ENCODE results near the gene CDC20.

CDC20 gene

DNA sequence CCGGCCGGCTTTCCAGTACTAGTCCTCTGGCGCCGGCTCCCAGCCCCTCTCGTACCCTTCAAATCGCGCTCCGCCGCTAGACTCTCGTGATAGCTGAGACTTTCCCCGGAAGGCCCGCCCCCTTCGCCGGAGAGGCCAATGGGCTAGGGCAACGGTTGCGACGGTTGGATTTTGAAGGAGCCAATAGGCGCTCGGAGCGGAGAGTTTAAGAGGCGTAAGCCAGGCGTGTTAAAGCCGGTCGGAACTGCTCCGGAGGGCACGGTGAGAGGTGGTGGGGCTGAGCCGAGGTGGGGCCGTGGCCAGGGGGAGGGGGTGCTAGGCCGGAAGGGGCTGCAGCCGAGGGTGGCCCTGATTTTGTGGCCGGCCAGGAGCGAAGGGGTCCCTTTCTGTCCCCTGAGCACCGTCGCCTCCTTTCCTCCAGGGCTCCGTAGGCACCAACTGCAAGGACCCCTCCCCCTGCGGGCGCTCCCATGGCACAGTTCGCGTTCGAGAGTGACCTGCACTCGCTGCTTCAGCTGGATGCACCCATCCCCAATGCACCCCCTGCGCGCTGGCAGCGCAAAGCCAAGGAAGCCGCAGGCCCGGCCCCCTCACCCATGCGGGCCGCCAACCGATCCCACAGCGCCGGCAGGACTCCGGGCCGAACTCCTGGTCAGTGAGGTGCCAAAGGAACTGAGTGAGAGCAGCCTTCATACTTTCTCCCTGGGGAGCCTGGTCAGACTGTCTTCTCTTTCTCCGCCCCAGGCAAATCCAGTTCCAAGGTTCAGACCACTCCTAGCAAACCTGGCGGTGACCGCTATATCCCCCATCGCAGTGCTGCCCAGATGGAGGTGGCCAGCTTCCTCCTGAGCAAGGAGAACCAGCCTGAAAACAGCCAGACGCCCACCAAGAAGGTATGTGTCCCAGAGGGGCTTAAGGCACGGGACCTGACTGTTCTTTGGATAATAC lies at the start of gene CDC20:
TSS of gene CDC20 (plus strand) at position 236 of the 948 bp plus-strand sequence. CDS start at position 471, 235 bp downstream.
- peak; percentile 96 to 100 (median 99) for DNase-seq
- intact Hi-C loops (cut with DNase I) = no loop called here

DNA sequence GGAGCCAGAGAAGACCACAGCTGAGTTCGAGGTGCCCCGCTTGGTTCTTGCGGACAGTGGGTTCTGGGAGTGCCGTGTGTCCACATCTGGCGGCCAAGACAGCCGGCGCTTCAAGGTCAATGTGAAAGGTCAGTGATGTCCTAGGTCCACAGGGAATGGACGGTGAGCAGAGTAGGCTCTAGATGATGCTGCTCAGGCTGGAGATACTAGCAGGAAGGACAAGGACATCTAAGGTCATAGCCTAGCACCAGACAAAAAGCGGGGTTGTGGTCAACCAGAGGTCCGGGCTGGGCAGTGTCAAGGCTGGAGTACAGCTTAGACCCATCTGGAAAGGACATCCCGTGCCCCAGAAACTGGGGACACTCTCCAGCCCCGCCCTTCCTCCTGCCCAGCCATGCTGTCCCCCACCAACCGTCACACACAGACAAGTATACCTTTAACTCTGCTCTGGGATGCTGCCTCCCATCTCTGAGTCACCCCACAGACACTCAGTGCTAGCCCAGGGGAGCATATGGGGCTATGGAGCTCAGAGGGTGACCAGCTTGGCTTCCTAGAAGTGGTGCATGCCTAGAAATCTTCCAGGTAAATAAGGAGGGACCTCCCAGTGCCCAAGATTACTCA lies 49.3 kb upstream of the CDC20 start:
- intact Hi-C loops (cut with DNase I) = no loop called here
- no peak for DNase-seq

DNA sequence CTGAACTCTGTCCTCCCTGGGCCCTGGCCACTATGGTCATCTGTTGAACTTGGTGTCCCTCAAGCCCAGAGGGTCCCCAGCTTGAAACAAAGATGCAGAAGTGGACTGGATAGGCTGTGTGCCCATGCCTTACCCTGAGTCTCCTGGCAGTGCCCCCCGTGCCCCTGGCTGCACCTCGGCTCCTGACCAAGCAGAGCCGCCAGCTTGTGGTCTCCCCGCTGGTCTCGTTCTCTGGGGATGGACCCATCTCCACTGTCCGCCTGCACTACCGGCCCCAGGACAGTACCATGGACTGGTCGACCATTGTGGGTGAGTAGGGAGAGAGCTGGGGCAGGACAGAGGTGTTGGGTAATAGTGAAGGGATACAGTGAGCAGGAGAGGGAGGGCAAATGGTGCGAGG lies 47.3 kb upstream of the CDC20 start:
- DNase-seq = peak in 2 of 42 donors; percentile 14 to 24
- intact Hi-C loops (cut with DNase I) = no loop called here

DNA sequence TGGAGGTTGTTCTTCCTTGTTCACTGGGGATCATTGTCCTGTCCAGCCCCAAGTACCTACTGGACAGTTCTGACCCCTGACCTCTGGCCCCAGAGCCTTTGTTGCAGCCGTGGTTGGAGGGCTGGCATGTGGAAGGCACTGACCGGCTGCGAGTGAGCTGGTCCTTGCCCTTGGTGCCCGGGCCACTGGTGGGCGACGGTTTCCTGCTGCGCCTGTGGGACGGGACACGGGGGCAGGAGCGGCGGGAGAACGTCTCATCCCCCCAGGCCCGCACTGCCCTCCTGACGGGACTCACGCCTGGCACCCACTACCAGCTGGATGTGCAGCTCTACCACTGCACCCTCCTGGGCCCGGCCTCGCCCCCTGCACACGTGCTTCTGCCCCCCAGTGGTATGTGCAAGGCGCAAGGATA lies 46.6 kb upstream of the CDC20 start:
- intact Hi-C loops (cut with DNase I) = no loop called here
- peak in 1 of 42 donors; percentile 22 for DNase-seq

DNA sequence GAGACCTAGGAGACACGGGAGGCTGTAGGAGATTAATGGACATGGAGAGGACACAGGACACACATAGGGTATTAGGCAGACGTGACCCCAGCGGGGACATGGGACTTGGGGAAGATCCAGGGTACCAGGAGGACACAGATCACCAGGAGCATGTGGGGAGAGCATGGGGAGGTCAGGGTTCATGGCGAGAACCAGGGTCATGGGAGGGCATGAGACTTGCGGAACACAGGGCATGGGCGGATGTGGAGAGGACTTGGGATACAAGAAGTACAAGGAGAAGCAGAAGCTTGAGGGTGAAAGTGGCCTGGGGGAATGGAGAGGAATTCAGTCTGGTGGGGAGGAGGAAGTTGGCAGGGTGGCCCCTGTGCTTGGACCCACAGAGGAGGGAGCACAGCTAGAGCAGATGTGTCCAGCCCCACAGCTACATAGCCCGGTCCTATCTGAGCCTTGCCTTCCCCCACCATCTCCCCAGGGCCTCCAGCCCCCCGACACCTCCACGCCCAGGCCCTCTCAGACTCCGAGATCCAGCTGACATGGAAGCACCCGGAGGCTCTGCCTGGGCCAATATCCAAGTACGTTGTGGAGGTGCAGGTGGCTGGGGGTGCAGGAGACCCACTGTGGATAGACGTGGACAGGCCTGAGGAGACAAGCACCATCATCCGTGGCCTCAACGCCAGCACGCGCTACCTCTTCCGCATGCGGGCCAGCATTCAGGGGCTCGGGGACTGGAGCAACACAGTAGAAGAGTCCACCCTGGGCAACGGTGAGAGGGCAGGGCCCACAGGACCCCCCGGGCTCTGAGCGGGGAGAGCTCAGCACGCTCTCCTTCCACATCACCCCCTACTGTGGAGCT lies 45.9 kb upstream of the CDC20 start:
- intact Hi-C loops (cut with DNase I) = no loop called here
- peak in 2 of 42 donors; percentile 5 to 24 for DNase-seq

DNA sequence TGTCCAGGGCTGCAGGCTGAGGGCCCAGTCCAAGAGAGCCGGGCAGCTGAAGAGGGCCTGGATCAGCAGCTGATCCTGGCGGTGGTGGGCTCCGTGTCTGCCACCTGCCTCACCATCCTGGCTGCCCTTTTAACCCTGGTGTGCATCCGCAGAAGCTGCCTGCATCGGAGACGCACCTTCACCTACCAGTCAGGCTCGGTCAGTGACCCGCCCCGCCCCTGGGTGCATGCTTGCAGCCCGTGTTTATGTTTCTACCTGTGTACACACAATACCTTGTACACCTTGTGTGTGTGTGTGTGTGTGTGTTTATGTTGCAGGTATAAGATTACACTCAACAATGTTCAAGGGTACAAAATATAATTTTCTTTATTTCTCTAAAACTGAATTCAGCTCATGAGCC lies 45.0 kb upstream of the CDC20 start:
- DNase-seq = peak in 1 of 42 donors; percentile 16
- intact Hi-C loops (cut with DNase I) = no loop called here

DNA sequence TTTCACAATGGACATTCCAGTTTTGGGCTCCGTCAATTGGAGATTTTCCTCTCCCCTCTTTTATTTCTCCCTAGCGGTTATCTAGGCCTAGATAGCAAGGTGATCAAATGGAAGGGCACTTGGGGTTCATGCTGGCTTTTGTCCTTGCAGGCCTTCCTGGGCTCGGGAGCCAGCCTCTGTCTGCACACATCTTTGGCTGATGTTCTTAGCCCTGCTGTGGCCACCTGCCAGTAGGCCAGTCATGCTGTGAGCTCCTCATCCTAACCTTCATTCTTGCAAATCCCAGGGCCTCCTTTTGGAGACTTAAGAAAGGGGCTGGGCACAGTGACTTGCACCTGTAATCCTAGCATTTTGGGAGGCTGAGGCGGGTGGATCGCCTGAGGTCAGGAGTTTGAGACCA lies 44.5 kb upstream of the CDC20 start:
- intact Hi-C loops (cut with DNase I) = no loop called here
- DNase-seq = peak in 2 of 42 donors; percentile 16 to 23

DNA sequence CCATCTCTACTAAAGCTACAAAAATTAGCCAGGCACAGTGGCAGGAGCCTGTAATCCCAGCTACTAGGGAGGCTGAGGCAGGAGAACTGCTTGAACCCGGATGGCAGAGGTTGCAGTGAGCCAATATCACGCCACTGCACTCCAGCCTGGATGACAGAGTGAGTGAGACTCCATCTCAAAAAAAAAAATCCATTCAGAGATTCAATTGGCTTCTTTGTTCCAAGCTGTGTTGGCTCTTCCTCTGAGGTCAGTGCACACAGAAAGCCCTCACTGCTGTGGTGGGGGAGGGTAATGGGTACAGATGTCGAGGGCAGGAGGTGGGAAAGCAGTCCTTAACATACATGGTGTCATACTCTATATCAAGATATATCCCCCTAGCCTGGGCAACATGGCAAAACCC lies 43.3 kb upstream of the CDC20 start:
- DNase-seq = peak in 35 of 42 donors; percentile 18 to 83 (median 62)
- intact Hi-C loops (cut with DNase I) = no loop called here

DNA sequence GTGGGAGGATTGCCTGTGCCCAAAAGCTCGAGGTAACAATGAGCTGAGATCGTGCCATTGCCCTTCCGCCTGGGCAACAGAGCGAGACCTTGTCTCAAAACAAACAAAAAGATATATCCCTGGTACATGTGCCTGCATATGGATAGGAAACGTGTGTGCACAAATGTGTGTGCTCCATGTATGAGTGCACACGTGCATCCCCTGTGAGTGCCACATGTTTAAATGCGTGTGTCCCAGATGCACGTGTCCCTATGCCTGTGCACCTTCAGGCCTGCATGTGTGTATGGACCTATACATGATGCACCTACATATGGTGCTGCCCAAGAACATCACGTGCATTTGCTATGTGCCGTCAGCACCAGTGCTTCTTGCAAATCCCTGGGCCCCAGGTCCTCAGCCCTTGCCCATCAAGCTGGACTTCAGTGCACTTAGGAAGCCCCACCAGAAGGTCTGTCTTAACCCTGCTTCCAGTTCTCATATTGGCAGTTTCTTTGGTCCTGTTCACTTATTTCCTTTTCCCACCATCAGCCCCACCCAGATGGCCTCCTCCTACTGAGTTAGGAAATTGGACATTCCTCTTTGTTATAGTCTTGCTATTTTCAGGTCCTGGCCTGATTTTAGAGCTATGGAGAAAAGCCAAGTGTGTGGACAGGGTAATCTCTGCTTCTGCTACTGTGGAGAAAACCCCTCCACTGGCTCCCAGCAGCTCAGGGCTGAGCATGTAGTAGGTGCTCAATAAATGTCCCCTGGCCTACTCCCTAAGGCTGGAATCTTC lies 42.6 kb upstream of the CDC20 start:
- DNase-seq = peak in 4 of 42 donors; percentile 8 to 29 (median 21)
- intact Hi-C loops (cut with DNase I) = no loop called here

DNA sequence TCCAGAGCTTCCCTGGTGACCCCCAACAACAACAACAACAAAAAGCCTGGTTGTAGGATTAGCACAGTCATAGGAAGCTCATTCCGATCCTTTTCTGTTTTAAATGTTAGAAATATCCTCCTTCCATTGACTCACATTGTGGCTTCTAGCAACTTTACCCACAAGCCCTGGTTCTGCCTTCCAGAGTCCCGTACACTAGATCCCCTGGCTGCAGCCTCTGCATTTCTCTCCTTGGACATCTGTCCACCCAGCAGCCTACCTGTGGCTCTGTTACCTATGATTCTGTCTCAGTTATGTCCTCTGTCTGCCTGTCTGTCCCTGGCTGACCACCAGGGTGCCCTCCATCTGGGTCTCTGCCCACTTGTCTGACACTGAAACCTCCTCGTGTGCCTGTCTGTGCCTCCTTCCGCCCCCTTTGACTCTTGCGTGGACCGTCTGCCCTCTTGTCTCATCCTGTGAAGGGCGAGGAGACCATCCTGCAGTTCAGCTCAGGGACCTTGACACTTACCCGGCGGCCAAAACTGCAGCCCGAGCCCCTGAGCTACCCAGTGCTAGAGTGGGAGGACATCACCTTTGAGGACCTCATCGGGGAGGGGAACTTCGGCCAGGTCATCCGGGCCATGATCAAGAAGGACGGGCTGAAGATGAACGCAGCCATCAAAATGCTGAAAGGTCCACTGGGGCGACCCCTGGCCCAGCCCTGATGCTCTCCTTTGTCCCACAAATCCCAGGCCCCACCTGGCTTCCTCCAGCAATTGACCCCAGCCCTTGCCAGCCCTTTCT lies 41.9 kb upstream of the CDC20 start:
- peak in 4 of 42 donors; percentile 8 to 27 (median 22) for DNase-seq
- intact Hi-C loops (cut with DNase I) = no loop called here

DNA sequence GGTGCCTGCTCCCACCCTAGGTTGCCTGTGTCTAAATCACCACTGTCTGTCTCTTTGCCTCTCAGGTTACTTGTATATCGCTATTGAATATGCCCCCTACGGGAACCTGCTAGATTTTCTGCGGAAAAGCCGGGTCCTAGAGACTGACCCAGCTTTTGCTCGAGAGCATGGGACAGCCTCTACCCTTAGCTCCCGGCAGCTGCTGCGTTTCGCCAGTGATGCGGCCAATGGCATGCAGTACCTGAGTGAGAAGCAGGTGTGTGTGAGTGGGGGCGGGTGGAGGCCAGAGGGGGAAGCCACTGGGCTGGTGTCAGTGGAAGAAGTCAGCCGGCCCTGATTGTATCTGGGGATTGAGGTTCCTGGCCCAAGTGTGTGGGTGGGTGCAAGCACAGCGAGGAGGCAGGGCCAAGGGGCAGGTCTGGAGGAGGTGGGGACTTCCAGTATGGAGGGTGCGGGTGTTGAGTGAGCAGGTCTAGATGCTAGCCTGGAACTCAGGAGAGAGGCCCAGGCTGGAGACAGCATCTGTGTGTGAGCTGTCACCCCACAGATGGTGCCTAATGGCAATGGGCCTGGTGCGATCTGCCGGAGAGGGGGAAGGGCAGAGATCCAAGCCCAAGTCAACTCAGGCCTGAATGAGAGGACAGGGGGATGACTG lies 40.8 kb upstream of the CDC20 start:
- intact Hi-C loops (cut with DNase I) = no loop called here
- peak; percentile 43 to 92 (median 80) for DNase-seq

DNA sequence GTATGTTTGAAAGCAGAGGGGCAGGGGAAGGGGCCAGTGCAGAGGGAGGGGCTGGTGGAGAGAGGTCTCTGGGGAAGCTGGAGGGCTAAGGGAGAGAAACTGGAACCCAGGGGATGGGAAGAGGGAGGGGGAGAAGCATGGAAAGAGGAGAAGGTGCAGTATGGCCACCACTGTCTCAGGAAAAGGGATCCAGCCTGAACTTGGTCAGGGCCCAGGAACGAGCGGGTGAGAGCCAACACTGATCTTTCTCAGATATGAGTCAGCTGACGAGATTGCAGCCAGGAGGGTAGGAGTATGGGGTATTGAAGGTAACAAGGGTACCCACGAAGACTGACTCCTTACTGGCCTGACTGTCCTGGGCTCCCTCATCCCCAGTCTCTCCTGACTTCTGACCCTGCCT lies 40.0 kb upstream of the CDC20 start:
- DNase-seq = peak in 1 of 42 donors; percentile 27
- intact Hi-C loops (cut with DNase I) = no loop called here

DNA sequence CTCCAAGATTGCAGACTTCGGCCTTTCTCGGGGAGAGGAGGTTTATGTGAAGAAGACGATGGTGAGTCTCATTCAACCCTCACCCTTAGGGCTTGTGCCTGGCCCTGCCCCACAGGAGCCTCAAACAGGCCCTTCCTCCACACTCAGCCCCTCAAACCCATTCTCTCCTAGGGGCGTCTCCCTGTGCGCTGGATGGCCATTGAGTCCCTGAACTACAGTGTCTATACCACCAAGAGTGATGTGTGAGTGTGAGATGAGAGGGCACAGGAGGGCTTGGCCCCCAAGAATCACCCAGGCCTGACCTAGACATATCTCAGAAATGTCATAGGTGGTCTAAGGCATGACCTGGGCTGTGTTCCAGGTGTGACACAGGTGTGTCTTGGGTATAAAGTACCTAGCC lies 39.5 kb upstream of the CDC20 start:
- peak in 4 of 42 donors; percentile 16 to 39 (median 20) for DNase-seq
- intact Hi-C loops (cut with DNase I) = no loop called here

DNA sequence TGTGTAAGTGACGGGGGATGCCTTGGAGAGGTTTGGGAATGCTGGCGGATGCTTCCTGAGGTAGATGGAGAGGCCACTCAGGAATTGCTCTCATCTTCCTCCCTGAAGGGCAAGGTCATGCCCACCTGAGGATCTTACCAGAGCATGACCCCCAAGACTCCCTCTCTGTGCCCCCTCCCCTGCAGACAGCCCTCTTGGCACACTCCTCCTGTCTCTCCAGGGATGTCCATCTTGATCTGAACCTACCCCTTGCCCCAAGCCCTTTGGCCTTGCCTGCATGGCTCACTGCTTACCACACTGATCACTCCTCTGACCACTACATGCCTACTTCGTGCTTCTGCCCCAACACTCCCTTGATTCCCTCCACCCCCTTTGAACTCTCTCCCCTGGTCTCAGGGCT lies 39.0 kb upstream of the CDC20 start:
- intact Hi-C loops (cut with DNase I) = no loop called here
- DNase-seq = peak in 4 of 42 donors; percentile 9 to 14 (median 12)

DNA sequence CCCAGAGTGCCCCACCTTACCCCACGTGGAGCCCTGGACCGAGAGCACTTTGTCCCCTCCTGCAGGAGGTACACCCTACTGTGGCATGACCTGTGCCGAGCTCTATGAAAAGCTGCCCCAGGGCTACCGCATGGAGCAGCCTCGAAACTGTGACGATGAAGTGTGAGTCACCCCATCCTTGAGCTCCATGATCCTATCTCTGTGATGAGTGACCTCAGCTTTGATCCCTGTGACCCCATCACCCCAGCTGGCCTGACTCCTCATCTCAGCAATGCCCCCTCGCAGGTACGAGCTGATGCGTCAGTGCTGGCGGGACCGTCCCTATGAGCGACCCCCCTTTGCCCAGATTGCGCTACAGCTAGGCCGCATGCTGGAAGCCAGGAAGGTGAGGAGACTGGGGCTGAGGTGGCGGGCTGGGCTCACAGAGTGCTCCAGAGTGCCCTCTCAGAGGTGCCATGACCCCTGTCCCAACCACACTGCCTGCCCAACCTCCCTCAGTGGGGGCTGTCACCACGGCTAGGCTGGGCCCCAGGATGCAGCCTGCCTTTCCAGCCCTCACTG lies 37.4 kb upstream of the CDC20 start:
- peak in 4 of 42 donors; percentile 11 to 27 (median 23) for DNase-seq
- intact Hi-C loops (cut with DNase I) = no loop called here

DNA sequence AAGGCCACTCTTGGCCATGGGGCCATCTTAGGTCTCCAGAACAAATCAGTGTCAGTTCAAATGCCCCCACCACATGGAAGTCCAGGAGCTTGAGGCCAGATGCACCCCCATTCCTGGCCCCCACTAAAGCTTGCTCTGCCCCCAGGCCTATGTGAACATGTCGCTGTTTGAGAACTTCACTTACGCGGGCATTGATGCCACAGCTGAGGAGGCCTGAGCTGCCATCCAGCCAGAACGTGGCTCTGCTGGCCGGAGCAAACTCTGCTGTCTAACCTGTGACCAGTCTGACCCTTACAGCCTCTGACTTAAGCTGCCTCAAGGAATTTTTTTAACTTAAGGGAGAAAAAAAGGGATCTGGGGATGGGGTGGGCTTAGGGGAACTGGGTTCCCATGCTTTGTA lies 36.3 kb upstream of the CDC20 start:
- DNase-seq = peak in 3 of 42 donors; percentile 4 to 16 (median 9)
- intact Hi-C loops (cut with DNase I) = no loop called here

DNA sequence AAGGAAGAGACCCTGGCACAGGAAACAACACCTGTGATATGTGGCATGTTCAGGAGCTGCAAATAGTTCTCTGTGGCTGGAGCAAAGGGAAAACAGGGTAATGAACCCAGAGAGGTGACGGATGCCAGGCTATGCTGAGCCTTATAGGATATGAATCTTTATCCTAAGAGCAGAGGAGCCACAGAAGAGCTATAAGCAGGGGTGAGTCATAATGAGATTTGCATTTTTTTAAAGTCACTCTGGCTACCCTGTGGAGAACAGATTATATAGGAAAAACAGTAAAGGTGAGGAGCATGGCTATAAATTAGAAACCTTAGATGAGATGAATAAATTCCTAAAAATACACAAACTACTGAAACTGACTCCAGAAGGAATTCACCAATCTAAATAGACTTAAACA lies 34.0 kb upstream of the CDC20 start:
- intact Hi-C loops (cut with DNase I) = no loop called here
- DNase-seq = peak in 1 of 42 donors; percentile 2
